HFF-Myc (cell line): Measurements from ENCODE around the gene MAGEF1.
"Not testable (repeated sequence)": the region's sequence is repeated elsewhere in the genome, so short reads cannot be mapped to it uniquely, and the experiment has no call there.

Source experiments
- DNase-seq: peaks from one replicate; pipeline ENCODE4 v3.0.0-alpha.2; 2011; ENCODE audit warnings: low read depth; ENCODE audit errors: extremely low read depth
- H3K4me3 ChIP-seq: replicated peaks from 2 replicates; pipeline ENCODE4 v1.5.1; 2011; ENCODE audit warnings: low read depth, mild to moderate bottlenecking, control low read depth, low read length
- CTCF ChIP-seq: IDR thresholded peaks from 2 replicates; pipeline ENCODE4 v1.5.1; 2012; ENCODE audit warnings: mild to moderate bottlenecking, low read depth, low read length, control low read depth; ENCODE audit errors: missing control alignments

The MAGEF1 gene

GRCh38 chr3:184737063-184737462, 25.2 kb upstream of the MAGEF1 start:
- no peak for DNase-seq
- TF ChIP-seq CTCF: no peak

GRCh38 chr3:184734903-184735701, 23.2 kb upstream of the MAGEF1 start:
- H3K4me3 ChIP-seq: no peak overlapping the region
- no peak for TF ChIP-seq CTCF
- DNase-seq: no peak

More at GRCh38 chr3:184737063-184737462, 25.2 kb upstream of the MAGEF1 start:
- H3K4me3 ChIP-seq: no peak overlapping the region

GRCh38 chr3:184733971-184734608, 22.2 kb upstream of the MAGEF1 start:
- TF ChIP-seq CTCF: no peak
- H3K4me3 ChIP-seq: no peak overlapping the region
- DNase-seq: no peak

- no peak for DNase-seq
- TF ChIP-seq CTCF: no peak
- H3K4me3 ChIP-seq: no peak overlapping the region
Measured at GRCh38 chr3:184733181-184733580, 21.3 kb upstream of the MAGEF1 start.

- DNase-seq: no peak
- no peak for TF ChIP-seq CTCF
- H3K4me3 ChIP-seq: no peak overlapping the region
Measured at GRCh38 chr3:184731786-184732537, 20.1 kb upstream of the MAGEF1 start.

- TF ChIP-seq CTCF: no peak
- DNase-seq: no peak
- H3K4me3 ChIP-seq: no peak overlapping the region
Measured at GRCh38 chr3:184730924-184731323, 19.1 kb upstream of the MAGEF1 start.

GRCh38 chr3:184729154-184729553, 17.3 kb upstream of the MAGEF1 start:
- DNase-seq: not testable (repeated sequence)

More at GRCh38 chr3:184729154-184729553, 17.3 kb upstream of the MAGEF1 start:
- not testable (repeated sequence) for H3K4me3 ChIP-seq
